SK-N-SH treated with all-trans-retinoic acid at 6 μM for 48 hours (cell line): ENCODE results near the gene ATG13.

Source experiments
- ATAC-seq: fragments of 200-7000 bp; cut with Tn5 transposase; 3 replicates; pipeline ENCODE4 v1.9.1; 2020; ENCODE audit warnings: mild to moderate bottlenecking, moderate library complexity
- ARNTL ChIP-seq: fragments of 450-650 bp; formaldehyde crosslinking; IDR thresholded peaks from 2 replicates; pipeline ENCODE4 v1.5.0; 2020; ENCODE audit warnings: low read depth, mild to moderate bottlenecking, moderate library complexity, borderline replicate concordance
- BACH2 ChIP-seq: fragments of 250-450 bp; sonication (Bioruptor Pico); IDR thresholded peaks from 2 replicates; pipeline ENCODE4 v1.9.0; 2021; ENCODE audit warnings: mild to moderate bottlenecking, borderline replicate concordance
- CSDC2 ChIP-seq: fragments of 250-450 bp; sonication (Bioruptor Pico); IDR thresholded peaks from 2 replicates; pipeline ENCODE4 v1.5.0; 2020; ENCODE audit warnings: mild to moderate bottlenecking, moderate library complexity
- ESRRG ChIP-seq: fragments of 250-450 bp; sonication (Bioruptor Pico); IDR thresholded peaks from 2 replicates; pipeline ENCODE4 v1.6.1; 2021; ENCODE audit warnings: mild to moderate bottlenecking
- GLIS3 ChIP-seq: fragments of 250-450 bp; sonication (Bioruptor Pico); IDR thresholded peaks from 2 replicates; pipeline ENCODE4 v1.5.0; 2020; ENCODE audit warnings: mild to moderate bottlenecking, moderate library complexity
- ISL1 ChIP-seq: fragments of 250-450 bp; sonication (Bioruptor Pico); IDR thresholded peaks from 2 replicates; pipeline ENCODE4 v2.1.2; 2022; ENCODE audit warnings: mild to moderate bottlenecking, moderate library complexity
- PPARA ChIP-seq: fragments of 250-450 bp; sonication (Bioruptor Pico); IDR thresholded peaks from 2 replicates; pipeline ENCODE4 v1.5.0; 2020; ENCODE audit warnings: mild to moderate bottlenecking, borderline replicate concordance
- RARB ChIP-seq: fragments of 250-450 bp; sonication (Bioruptor Pico); IDR thresholded peaks from 2 replicates; pipeline ENCODE4 v1.8.0; 2021; ENCODE audit warnings: mild to moderate bottlenecking, moderate library complexity
- SNAI2 ChIP-seq: fragments of 250-450 bp; sonication (Bioruptor Pico); IDR thresholded peaks from 2 replicates; pipeline ENCODE4 v1.5.0; 2020; ENCODE audit warnings: mild to moderate bottlenecking, moderate library complexity
- TCF4 ChIP-seq: fragments of 250-450 bp; sonication (Bioruptor Pico); IDR thresholded peaks from 2 replicates; pipeline ENCODE4 v1.8.0; 2021; ENCODE audit warnings: mild to moderate bottlenecking, moderate library complexity, borderline replicate concordance
- TOX ChIP-seq: fragments of 250-450 bp; sonication (Bioruptor Pico); IDR thresholded peaks from 2 replicates; pipeline ENCODE4 v1.8.0; 2021; ENCODE audit warnings: mild to moderate bottlenecking, moderate library complexity, borderline replicate concordance
- ZC3H10 ChIP-seq: fragments of 250-450 bp; sonication (Bioruptor Pico); IDR thresholded peaks from 2 replicates; pipeline ENCODE4 v1.5.1; 2021; ENCODE audit warnings: mild to moderate bottlenecking, moderate library complexity
- ZFP3 ChIP-seq: fragments of 250-450 bp; sonication (Bioruptor Pico); IDR thresholded peaks from 2 replicates; pipeline ENCODE4 v1.5.0; 2020; ENCODE audit warnings: mild to moderate bottlenecking, moderate library complexity
- ZFP30 ChIP-seq: fragments of 450-650 bp; formaldehyde crosslinking; IDR thresholded peaks from 2 replicates; pipeline ENCODE4 v1.5.0; 2022; ENCODE audit warnings: mild to moderate bottlenecking, moderate library complexity
- ZNF565 ChIP-seq: fragments of 450-650 bp; formaldehyde crosslinking; conservative IDR thresholded peaks from 2 replicates; pipeline ENCODE4 v1.5.0; 2020; ENCODE audit warnings: low read depth, mild to moderate bottlenecking, moderate library complexity
- ZNF70 ChIP-seq: fragments of 450-650 bp; formaldehyde crosslinking; IDR thresholded peaks from 2 replicates; pipeline ENCODE4 v1.5.0; 2020; ENCODE audit warnings: mild to moderate bottlenecking, moderate library complexity
- TF ChIP-seq, protein P1 (sequence below): fragments of 250-450 bp; sonication (Bioruptor Pico); IDR thresholded peaks from 2 replicates; pipeline ENCODE4 v1.5.0; 2020; ENCODE audit warnings: mild to moderate bottlenecking, moderate library complexity
- TF ChIP-seq, protein P2 (sequence below): fragments of 250-450 bp; sonication (Bioruptor Pico); IDR thresholded peaks from 2 replicates; pipeline ENCODE4 v1.8.0; 2020; ENCODE audit warnings: mild to moderate bottlenecking, moderate library complexity, borderline replicate concordance
- TF ChIP-seq, protein P3 (sequence below): fragments of 250-450 bp; sonication (Bioruptor Pico); IDR thresholded peaks from 2 replicates; pipeline ENCODE4 v1.5.1; 2020; ENCODE audit warnings: low read depth, mild to moderate bottlenecking, moderate library complexity
- TF ChIP-seq, protein P4 (sequence below): fragments of 250-450 bp; sonication (Bioruptor Pico); IDR thresholded peaks from 2 replicates; pipeline ENCODE4 v1.5.1; 2021; ENCODE audit warnings: mild to moderate bottlenecking, moderate library complexity

Gene ATG13

DNA sequence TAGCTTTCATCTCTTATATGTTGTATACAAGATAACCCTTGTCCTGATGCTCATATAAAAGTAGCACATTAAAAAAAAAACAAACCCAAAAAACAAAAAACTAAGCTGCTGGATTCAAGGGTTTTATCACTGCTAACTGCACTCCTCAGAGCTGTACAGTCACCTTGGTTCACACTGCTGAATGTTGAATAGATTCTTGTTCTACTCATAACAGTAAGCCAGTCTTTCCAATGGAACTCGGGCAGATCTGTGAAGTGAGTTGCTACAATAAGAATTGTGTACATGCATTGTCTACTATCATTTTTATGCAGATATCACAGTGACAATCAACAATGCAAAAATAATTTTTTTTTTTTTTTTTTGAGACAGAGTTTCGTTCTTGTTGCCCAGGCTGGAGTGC, 5.0 kb upstream of the ATG13 start (continued):
- TF ChIP-seq TOX (CRISPR knock-in tag) (no peak), RARB (CRISPR knock-in tag) (no peak), SNAI2 (CRISPR knock-in tag) (no peak), ESRRG (CRISPR knock-in tag) (no peak), CSDC2 (no peak), ZFP3 (CRISPR knock-in tag) (no peak)
- TF ChIP-seq, protein P1, sequence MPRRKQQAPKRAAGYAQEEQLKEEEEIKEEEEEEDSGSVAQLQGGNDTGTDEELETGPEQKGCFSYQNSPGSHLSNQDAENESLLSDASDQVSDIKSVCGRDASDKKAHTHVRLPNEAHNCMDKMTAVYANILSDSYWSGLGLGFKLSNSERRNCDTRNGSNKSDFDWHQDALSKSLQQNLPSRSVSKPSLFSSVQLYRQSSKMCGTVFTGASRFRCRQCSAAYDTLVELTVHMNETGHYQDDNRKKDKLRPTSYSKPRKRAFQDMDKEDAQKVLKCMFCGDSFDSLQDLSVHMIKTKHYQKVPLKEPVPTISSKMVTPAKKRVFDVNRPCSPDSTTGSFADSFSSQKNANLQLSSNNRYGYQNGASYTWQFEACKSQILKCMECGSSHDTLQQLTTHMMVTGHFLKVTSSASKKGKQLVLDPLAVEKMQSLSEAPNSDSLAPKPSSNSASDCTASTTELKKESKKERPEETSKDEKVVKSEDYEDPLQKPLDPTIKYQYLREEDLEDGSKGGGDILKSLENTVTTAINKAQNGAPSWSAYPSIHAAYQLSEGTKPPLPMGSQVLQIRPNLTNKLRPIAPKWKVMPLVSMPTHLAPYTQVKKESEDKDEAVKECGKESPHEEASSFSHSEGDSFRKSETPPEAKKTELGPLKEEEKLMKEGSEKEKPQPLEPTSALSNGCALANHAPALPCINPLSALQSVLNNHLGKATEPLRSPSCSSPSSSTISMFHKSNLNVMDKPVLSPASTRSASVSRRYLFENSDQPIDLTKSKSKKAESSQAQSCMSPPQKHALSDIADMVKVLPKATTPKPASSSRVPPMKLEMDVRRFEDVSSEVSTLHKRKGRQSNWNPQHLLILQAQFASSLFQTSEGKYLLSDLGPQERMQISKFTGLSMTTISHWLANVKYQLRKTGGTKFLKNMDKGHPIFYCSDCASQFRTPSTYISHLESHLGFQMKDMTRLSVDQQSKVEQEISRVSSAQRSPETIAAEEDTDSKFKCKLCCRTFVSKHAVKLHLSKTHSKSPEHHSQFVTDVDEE (CRISPR knock-in tag) = no peak

DNA sequence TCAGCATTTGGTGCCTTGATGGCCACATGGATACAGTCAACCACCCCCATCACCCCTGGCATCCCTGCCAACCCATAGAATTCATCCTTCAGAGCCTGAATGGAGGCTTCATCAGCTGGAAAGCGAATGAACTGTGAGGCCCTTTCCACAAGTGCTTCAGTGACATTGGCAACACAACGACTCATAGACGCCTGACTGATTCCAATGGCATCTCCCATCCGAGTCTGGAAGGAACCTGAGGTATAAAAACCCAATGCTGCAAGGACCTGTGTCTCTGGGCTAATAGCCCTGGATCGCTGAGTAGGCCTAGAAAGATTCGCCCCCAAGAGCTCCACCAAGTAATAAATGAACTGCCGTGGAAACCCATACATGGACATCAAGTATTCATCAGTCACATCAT, 1.6 kb upstream of the ATG13 start:
- ATAC-seq = no peak
- no peak for TF ChIP-seq GLIS3 (CRISPR knock-in tag)
- TF ChIP-seq TOX (CRISPR knock-in tag) = no peak
- TF ChIP-seq, protein P2, sequence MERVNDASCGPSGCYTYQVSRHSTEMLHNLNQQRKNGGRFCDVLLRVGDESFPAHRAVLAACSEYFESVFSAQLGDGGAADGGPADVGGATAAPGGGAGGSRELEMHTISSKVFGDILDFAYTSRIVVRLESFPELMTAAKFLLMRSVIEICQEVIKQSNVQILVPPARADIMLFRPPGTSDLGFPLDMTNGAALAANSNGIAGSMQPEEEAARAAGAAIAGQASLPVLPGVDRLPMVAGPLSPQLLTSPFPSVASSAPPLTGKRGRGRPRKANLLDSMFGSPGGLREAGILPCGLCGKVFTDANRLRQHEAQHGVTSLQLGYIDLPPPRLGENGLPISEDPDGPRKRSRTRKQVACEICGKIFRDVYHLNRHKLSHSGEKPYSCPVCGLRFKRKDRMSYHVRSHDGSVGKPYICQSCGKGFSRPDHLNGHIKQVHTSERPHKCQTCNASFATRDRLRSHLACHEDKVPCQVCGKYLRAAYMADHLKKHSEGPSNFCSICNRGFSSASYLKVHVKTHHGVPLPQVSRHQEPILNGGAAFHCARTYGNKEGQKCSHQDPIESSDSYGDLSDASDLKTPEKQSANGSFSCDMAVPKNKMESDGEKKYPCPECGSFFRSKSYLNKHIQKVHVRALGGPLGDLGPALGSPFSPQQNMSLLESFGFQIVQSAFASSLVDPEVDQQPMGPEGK = no peak
- no peak for TF ChIP-seq CSDC2
- no peak for TF ChIP-seq ZNF70 (CRISPR knock-in tag)
- TF ChIP-seq, protein P3, sequence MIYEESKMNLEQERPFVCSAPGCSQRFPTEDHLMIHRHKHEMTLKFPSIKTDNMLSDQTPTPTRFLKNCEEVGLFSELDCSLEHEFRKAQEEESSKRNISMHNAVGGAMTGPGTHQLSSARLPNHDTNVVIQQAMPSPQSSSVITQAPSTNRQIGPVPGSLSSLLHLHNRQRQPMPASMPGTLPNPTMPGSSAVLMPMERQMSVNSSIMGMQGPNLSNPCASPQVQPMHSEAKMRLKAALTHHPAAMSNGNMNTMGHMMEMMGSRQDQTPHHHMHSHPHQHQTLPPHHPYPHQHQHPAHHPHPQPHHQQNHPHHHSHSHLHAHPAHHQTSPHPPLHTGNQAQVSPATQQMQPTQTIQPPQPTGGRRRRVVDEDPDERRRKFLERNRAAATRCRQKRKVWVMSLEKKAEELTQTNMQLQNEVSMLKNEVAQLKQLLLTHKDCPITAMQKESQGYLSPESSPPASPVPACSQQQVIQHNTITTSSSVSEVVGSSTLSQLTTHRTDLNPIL = no peak
- TF ChIP-seq ZC3H10 (CRISPR knock-in tag) = no peak
- TF ChIP-seq TCF4 (CRISPR knock-in tag) = no peak
- no peak for TF ChIP-seq ZFP30 (CRISPR knock-in tag)
- no peak for TF ChIP-seq SNAI2 (CRISPR knock-in tag)
- TF ChIP-seq, all 23 proteins: peak for 0

DNA sequence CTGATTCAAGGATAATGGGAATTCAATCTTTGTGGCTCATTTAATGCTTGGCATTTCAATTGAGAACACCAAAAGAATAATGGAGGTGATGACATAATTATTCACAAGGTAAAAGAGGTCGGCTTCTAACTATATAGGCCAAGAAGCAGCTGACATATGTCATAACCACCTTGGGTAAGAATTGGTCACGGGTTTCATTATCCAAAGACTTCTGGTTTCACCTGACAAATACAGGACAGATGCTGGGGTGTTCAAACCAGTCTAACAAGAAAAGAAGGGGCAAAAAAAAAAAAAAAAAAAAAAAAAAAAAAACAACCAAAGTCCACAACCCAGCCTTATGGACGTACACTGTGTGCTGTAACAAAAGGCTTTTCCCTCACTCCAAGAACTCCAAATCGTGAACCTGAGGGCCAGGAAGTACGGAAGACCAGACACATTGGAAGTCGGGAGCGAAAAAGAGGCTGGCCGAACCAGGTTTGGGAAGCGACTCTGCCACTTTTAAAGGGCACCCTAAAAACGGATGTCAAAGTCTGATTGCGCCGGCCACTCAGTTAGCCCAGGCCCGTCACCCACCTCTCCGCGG, 711 bp upstream of the ATG13 start:
- peak; percentile 40; the same call in 2 of the 3 replicates for ATAC-seq
- no peak for TF ChIP-seq ZFP3 (CRISPR knock-in tag)
- no peak for TF ChIP-seq ZFP30 (CRISPR knock-in tag)
- TF ChIP-seq TOX (CRISPR knock-in tag) = no peak
- TF ChIP-seq, protein P4, sequence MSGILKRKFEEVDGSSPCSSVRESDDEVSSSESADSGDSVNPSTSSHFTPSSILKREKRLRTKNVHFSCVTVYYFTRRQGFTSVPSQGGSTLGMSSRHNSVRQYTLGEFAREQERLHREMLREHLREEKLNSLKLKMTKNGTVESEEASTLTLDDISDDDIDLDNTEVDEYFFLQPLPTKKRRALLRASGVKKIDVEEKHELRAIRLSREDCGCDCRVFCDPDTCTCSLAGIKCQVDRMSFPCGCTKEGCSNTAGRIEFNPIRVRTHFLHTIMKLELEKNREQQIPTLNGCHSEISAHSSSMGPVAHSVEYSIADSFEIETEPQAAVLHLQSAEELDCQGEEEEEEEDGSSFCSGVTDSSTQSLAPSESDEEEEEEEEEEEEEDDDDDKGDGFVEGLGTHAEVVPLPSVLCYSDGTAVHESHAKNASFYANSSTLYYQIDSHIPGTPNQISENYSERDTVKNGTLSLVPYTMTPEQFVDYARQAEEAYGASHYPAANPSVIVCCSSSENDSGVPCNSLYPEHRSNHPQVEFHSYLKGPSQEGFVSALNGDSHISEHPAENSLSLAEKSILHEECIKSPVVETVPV (CRISPR knock-in tag) = no peak

DNA sequence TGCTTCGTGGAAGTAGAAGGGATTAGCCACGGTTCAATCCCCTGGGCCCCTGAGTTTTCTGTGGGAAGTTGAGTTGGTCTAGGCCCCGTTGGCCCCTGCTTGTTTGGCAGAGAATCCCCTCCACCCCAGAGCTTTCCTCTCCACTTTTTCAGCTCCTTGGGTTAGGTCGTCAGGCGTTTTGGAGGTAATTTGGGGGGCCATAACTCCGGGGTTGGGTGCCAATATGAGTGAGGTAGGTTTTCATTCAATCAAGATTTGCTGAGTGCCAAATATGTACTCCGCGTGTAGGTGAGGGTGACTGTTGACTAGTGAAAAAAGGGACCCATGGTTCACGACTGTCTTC, 590 bp downstream of the ATG13 start:
- TF ChIP-seq TCF4 (CRISPR knock-in tag) = no peak
- TF ChIP-seq, protein P1 (CRISPR knock-in tag) = no peak
- TF ChIP-seq ISL1 (CRISPR knock-in tag) = no peak
- TF ChIP-seq BACH2 = no peak
- no peak for TF ChIP-seq PPARA (CRISPR knock-in tag)
- no peak for TF ChIP-seq ARNTL (CRISPR knock-in tag)
- TF ChIP-seq ZC3H10 (CRISPR knock-in tag) = no peak
- no peak for TF ChIP-seq ZNF565 (CRISPR knock-in tag)
- no peak for ATAC-seq
